ENCODE measurements around the gene NPLOC4. TPM values are rescaled to one million over a fixed set of nuclear protein-coding genes. Genes with fewer than 3 reads are reported as not detected.

NPLOC4 gene
- total and polyA plus RNA-seq, 9 of the 15 experiments (the other 6 are each of a cell fraction or from before 2014, with no cell fraction given), result 1.5 to 116 (median 64.5) TPM

GRCh38 chr17:81509207-81509971 lies 127.5 kb downstream of the NPLOC4 start (continued):
- TF ChIP-seq ZBTB5 (IDR thresholded peaks at IDR 0.05) (no peak), PTBP1 (IDR thresholded peaks at IDR 0.05; ENCODE audit: low read depth, low read length) (no peak), THRB (CRISPR knock-in tag; conservative IDR thresholded peaks at IDR 0.05) (peak; percentile 92), TCF3 (CRISPR knock-in tag; IDR thresholded peaks at IDR 0.05) (no peak), MGA (IDR thresholded peaks at IDR 0.05) (no peak), NR2C1 (IDR thresholded peaks at IDR 0.05) (no peak), NR2C1 (tag; IDR thresholded peaks at IDR 0.05) (no peak), POLR2H (tag; IDR thresholded peaks at IDR 0.05; ENCODE audit: low read depth) (peak; percentile 29; the same call in 1 of the 2 replicates), CBX2 (IDR thresholded peaks at IDR 0.05; ENCODE audit: insufficient read depth, low read length, poor library complexity, severe bottlenecking) (no peak), NCOR1 (IDR thresholded peaks at IDR 0.05) (peak; percentile 23; the same call in 1 of the 2 replicates), IRF9 (tag; IDR thresholded peaks at IDR 0.05) (no peak)

Data from K562 (cell line).